Sigmoid colon (tissue), 4 donors: ENCODE data around the gene SLC6A3.

Experiments
- CTCF ChIP-seq, 4 experiments: fragments of 450-650 bp in 3 of 4; fragments of 200-600 bp in 1 of 4; IDR thresholded peaks; one replicate each; pipeline ENCODE4 v1.5.1; 2016 to 2019; ENCODE audit warnings: antibody characterized with exemption in 4 of 4, mild to moderate bottlenecking in 3 of 4, moderate library complexity in 2 of 4
- POLR2A ChIP-seq, 2 donors: fragments of 450-650 bp; IDR thresholded peaks; one replicate each; pipeline ENCODE4 v1.6.1; 2016; ENCODE audit warnings: antibody characterized with exemption in 2 of 2, mild to moderate bottlenecking in 2 of 2, moderate library complexity in 2 of 2
- POLR2AphosphoS5 ChIP-seq, 4 donors: sonication (generic); formaldehyde crosslinking; IDR thresholded peaks; one replicate each; pipeline ENCODE4 v1.6.1; 2017; ENCODE audit warnings: antibody characterized with exemption in 4 of 4

DNA sequence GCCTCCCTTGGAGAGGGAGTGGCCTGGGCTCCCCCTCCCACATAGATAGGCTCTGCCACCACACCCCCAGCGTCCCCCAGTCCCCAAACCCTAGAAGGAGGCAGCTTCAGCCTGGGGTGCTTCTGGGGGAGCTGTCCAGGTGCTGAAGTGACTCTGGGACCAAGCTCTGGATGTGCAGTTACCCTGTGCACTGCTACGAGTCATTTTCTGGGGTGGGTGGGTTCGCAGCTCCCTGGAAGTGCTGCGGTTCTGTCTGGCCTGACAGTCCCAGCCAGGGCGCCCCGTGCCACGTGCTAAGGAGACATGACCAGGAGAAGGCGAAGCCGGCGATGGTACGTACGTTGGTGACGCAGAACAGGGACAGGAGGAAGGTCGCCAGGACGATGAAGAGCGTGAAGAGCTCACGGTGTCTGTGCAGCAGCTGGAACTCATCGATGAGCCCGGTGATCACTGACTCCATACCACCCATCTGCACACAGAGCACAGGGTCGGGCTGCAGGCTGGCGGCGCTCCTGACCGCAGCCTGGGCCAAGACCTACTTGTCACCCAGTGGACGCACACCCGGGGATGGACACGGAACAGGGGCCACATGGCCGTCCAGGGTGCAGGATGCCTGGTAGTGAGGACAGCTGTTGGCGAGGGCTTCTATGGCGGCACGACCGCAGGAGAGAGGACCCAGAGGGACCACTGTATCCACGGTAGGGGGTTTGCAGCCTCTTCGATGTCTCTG lies 35.7 kb downstream of the SLC6A3 start:
- TF ChIP-seq CTCF (IDR thresholded peaks at IDR 0.05) (no peak), POLR2A (IDR thresholded peaks at IDR 0.05) (no peak), POLR2AphosphoS5 (IDR thresholded peaks at IDR 0.05) (no peak)
